ENCODE results near the gene FHOD1.

FHOD1 gene

DNA sequence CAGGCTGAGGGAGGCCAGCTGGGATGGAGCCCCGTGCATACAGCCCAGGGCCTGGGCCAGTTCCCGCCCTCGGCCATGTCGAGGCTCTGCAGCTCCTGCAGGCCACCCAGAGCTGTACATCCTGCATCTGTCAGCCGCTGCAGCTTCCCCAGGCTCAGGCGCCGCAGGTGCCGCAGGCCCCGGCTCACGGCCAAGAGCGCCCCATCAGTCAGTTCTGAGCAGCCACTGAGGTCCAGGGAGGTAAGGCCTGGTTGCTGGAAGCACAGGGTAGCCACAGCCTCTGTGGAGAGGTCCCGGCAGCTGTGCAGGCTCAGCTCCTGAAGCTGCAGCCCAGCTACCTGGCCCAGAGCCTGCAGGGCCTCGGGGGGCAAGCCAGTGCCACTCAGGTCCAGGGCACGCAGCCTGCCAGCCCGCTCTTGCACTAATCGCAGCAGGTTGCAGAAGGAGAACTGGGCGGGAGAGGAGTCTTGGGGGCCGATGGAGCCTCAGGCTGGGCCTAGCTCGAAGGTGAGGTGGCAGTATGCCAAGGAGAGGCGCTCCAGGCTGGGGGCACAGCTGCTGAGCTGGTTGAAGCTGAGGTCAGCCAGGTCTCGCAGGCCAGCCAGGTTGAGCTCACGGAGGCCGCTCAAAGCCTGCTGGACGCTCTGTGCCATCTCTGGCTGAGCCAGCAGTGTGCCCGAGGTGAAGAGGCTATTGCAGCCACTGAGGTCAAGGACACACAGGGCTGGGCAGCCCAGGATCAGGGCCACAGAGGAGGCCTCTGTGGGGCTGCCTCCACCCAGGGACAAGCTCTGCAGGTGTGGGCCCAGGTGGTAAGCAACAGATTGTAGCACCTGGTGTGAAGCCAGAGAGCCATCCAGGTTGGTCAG lies 37.0 kb downstream of the FHOD1 start:
- no peak for DNase-seq (ENCODE audit: low spot score)
- TF ChIP-seq, protein P1, sequence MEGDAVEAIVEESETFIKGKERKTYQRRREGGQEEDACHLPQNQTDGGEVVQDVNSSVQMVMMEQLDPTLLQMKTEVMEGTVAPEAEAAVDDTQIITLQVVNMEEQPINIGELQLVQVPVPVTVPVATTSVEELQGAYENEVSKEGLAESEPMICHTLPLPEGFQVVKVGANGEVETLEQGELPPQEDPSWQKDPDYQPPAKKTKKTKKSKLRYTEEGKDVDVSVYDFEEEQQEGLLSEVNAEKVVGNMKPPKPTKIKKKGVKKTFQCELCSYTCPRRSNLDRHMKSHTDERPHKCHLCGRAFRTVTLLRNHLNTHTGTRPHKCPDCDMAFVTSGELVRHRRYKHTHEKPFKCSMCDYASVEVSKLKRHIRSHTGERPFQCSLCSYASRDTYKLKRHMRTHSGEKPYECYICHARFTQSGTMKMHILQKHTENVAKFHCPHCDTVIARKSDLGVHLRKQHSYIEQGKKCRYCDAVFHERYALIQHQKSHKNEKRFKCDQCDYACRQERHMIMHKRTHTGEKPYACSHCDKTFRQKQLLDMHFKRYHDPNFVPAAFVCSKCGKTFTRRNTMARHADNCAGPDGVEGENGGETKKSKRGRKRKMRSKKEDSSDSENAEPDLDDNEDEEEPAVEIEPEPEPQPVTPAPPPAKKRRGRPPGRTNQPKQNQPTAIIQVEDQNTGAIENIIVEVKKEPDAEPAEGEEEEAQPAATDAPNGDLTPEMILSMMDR (IDR thresholded peaks at IDR 0.05; ENCODE audit: extremely low read depth, insufficient read depth, missing control alignments) = no peak
- in situ Hi-C loops (cut with MboI; ENCODE audit: low pct_unique_long_range_greater_than_20kb, low sequenced_read_pairs, unreplicated experiment) = no loop called here

DNA sequence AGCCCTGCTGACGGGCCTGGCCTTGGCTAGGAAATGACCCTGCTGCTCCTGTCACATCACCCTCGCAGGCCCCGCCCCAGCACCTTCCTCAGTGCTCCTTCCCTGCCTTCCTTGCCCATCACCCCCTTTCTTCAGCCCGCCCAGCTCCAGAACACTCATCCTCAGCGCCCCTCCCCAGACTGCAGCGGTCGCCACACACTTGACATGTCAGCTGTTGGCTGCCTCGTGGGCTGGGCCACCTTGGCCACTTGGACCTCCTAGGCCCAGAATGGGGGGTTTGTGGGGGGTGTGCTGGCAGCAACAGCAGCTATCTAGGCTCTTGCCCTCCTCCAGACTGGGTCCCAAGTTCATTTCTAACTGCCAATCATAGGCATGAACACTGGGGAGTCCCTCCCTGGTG lies 37.7 kb downstream of the FHOD1 start:
- TF ChIP-seq, protein P1 (IDR thresholded peaks at IDR 0.05; ENCODE audit: extremely low read depth, insufficient read depth, missing control alignments) = no peak
- in situ Hi-C loops (cut with MboI; ENCODE audit: low pct_unique_long_range_greater_than_20kb, low sequenced_read_pairs, unreplicated experiment) = no loop called here
- DNase-seq (ENCODE audit: low spot score) = no peak

DNA sequence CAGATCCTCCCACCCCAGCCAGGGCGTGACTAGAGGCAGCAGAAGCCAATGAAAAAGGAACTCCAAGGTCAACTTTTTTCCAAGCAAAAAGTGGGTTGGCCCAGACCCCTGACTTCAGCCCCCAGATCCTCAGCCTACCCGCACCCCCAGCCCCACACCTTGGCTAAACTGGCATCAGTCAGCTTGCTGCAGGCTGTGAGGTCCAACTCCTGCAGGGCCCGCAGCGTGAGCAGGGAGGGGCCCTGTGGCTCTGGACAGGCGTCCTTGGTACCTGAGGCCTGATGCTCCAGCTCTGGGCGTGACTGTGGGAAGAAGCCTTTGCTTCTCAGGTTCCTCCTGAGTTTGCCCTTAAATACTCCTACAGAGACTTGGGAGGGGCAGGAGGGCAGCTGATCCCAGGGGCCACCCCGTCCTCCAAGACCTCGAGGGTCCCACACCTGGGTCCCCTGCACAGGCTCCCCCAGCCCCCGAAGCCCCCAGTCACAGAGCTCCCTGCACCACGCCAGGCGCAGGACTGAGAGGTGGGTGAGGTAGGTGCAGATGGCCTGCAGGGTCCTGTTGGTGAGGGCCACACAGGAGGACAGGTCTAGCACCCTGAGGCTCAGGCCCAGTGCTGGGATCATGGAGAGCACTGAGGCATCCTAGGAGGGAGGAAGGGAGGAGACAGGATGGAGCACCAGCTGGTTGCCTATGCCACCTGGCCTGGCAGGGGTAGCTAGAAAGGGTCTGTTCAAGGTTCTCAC lies 39.0 kb downstream of the FHOD1 start:
- DNase-seq (ENCODE audit: low spot score) = no peak
- TF ChIP-seq, protein P1 (IDR thresholded peaks at IDR 0.05; ENCODE audit: extremely low read depth, insufficient read depth, missing control alignments) = no peak
- in situ Hi-C loops (cut with MboI; ENCODE audit: low pct_unique_long_range_greater_than_20kb, low sequenced_read_pairs, unreplicated experiment) = no loop called here

DNA sequence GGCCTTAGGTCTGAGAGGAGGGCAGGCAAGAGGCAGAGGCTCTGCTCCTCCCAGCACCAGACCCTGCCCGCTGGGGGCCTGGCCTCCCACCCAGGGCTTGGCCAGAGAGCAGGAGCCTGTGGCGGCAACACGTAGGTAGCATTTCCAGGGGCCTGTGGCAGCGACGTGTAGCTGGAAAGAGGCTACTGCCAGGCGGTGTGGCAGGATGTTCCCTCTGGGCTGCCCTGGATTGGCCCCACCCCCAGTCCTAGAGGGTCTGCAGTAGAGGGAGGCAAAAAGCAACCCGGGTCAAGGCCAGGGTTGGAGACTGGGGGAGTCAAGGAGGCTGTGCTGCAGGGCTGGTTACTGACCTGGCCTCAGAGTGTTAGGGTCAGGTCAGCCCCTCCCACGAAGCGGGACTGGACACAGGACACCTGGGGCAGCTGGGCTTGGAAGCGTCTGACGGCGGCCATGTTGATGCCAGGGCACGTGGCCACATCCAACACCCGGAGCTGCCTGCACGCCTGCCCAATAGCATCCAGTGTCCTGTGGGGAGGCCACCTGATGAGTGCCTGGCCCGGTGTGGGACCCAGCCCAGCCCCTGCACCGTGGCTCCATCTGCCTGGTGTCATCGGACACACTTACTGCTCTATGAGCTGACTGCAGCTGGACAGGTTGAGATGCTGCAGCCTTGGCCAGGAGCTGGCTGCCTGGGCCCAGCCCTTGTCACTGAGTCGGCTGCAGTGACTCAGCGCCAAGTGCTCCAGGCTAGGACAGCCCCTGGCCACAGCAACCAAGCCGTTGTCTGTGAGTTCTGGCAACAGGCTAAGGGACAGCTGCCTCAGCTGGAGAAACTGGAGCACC lies 39.8 kb downstream of the FHOD1 start:
- TF ChIP-seq, protein P1 (IDR thresholded peaks at IDR 0.05; ENCODE audit: extremely low read depth, insufficient read depth, missing control alignments) = no peak

DNA sequence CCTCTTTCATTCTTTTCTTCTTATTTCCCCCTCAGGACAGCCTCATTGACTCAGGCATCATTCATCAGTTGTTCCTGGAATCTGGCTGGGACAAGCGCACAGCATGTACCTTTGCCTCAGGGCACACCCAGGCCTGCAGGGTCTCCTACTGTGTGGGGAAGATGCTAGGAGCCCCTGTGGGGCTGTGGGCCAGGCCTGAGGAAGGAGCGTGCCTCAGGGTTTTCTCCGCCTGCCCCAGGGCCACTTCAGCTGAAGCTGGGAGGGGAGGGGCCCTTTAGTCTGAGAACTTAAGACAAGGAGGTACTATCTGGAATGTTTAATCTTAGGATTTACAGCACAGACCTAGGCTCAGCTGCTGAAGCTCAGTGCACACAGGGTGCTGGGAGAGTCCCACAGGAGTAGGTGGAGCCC lies 40.4 kb downstream of the FHOD1 start:
- TF ChIP-seq, protein P1 (IDR thresholded peaks at IDR 0.05; ENCODE audit: extremely low read depth, insufficient read depth, missing control alignments) = no peak
- no peak for DNase-seq (ENCODE audit: low spot score)
- in situ Hi-C loops (cut with MboI; ENCODE audit: low pct_unique_long_range_greater_than_20kb, low sequenced_read_pairs, unreplicated experiment) = no loop called here

More for the DNA sequence above, 39.8 kb downstream of the FHOD1 start:
- no peak for DNase-seq (ENCODE audit: low spot score)
- in situ Hi-C loops (cut with MboI; ENCODE audit: low pct_unique_long_range_greater_than_20kb, low sequenced_read_pairs, unreplicated experiment) = no loop called here
